GM19455 (cell line): ENCODE data around the gene EPS15.
"Not testable (repeated sequence)": the region's sequence is repeated elsewhere in the genome, so short reads cannot be mapped to it uniquely, and the experiment has no call there.

Source experiments
- ATAC-seq: cut with Tn5 transposase; IDR thresholded peaks from one replicate; pipeline ENCODE4 v1.9.1; 2021; ENCODE audit not compliant: unreplicated experiment

The EPS15 gene

DNA sequence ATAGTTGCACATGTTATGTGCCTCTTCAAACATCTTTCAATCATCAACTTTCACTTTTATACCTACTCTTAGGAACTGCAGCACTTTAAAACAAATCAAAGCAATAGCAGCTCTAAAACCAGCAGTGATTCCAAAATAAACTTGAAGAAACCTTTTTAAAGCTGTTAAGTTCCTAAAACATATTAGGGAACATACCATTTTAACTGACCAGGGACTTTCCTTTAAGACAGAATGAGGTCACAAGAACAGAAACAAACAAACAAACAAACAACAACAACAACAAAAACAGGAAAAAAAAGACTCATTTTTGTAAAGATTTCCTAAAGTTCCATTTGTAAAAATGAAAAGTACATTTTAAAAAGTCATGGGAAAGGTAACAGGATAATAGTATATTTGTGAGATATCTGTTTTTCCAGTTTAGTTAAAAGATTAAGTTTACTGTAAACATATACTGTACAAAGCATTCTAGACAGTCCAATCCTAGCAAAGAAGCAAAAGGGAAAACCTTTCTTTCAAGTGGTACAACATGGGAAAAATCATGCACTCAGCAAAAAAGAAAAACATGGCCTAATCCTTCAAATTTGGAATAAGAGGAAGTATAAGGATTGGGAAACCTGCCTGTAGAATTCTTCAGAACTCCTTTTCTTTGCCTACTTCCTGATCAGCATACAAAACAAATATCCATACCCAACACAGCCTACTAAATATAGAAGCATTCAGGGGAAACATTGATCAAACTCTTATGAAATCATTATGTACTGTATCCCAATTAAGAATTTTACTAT, 45.5 kb downstream of the EPS15 start:
- ATAC-seq = no peak

DNA sequence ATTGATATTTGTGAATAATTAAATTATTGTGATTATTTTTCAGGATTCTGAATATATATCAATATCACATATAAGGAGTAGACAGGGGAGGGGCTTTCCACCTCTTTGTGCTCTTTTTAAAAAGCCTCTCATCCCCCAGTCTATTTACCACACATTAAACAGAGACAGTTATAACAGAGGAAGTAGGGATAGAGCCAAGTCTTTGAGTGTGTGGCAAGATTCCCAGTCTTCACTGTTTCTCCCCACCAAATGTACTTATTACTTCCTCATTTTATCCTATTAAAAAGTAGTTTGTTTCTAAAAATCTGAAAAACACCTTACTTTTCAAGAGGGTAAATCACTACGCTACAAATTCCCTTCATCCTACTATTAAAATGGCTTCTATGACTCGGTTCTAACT, 46.7 kb downstream of the EPS15 start:
- no peak for ATAC-seq

DNA sequence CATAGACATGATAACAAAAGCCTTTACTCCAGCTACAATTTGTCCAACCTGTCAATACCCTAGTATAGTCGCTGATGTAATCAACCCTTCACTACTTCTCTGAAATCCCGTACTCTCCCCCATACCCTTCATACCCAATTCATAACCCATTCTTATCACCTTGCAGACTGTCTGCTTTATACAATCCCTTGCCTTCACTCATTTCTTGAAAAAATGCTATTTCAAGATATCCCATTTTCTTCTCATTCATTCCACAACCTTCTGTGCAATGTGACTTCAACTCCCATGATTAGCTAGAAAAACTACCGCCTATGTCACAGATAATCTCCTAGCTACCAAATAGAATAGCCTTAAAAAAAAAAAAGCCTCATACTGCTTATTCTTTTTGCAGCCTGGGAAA, 49.5 kb downstream of the EPS15 start:
- no peak for ATAC-seq

DNA sequence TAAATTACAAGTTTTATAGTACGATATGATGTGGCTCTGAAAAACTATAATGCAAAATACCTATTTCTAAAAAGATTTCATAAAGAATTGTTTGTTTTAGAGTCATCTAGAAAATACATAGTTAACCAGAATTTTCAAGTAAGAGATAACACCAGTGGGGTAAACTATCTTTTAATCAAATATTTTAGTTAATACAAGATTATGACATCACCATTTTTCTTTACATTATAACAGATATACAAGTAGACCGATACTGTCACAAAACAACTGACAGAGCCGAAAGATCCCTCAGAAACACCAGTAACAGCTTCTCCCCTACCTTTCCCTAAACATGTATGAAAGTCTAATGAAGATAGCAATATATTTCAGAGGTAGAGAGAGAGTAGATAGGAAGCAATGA, 54.2 kb downstream of the EPS15 start:
- ATAC-seq = no peak

DNA sequence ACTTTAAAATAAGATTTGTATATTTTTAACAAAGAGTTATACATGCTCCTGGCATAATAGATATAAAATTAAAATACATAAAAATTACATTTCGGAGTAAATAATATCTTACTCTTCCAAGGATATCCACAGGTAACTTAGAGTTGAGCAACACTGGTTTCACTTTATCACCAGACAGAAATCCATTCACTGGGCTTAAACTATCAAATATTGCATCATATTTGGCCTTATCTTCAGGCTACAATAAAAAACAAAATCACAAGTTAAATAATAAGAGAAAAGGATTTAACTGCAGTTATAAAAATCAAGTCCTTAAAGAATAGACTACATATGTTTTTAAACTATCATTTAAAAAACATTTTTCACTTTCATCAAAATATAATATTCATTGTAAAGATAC, 55.5 kb downstream of the EPS15 start:
- no peak for ATAC-seq

DNA sequence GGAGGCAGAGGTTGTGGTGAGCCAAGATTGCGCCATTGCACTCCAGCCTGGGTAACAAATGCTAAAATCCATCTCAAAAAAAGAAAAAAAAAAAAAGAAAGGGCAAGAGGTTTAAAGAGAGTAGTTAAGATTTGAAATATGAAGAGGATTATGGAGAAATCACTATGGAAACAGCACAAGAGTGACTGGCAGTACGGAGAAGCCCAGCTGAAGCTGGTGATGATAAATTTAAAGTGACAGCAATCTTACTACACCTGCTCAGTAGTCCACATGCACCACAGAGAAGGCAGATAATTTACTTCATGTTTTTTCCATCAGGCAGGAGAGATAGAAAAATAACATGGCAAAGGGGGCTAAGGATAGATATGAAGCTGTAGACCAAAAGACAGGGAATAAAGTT, 56.8 kb downstream of the EPS15 start:
- ATAC-seq = not testable (repeated sequence)

DNA sequence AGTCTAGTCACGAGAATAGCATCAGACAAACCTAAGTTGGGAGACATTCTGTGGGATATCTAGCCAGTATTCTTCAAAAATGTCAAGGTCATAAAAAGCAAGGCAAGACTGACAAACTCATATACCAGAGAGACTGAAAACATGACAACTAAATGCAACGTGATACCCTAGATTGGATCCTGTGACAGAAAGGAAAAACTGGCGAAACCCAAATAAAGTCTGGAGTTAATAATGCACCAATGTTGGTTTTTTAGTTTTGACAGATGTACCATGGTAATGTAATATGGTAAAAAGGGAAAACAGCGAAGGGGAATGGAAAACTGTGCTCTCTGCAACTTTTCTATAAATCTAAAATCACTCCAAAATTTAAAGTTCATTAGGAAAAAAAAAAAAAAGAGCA, 64.5 kb downstream of the EPS15 start:
- ATAC-seq = no peak

DNA sequence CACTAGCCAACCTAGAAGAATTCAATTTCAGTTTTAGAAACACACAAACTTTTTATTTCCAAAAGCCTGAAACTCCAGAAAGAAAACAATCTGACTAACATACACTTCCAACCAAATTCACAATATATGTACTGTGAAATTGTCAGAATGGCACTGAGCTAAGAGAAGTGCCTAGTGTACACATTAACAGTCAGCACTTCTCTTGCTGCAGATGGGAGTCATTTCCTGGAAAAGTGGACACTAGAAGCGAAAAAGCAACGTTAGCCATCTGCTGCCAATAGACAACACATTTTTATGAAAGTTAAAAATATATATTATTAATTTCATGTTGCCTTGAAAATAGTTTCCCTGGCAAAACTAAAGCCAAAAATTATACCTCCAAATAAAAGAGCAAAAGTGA, 66.1 kb downstream of the EPS15 start:
- no peak for ATAC-seq

DNA sequence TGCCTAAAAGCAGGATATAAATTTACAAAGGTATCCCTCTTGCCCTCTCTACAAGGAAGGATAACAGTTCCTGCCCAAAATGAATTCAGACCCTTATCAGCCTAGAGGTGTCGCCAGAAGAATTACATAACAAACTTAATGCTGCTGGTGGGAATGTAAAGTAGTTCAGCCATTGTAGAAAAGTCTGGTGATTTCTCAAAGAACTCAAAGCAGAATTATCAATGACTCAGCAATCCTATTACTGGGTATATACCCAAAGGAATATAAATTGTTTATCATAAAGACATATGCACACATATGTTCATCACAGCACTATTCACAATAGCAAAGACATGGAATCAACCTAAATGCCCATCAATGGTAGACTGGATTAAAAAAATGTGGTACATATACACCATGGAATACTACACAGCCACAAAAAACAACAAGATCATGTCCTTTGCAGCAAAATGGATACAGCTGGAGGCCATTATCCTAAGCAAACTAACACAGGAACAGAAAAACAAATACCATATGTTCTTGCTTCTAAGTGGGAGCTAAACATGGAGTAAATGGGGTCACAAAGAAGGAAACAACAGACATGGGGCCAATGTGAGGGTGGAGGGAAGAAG, 70.1 kb downstream of the EPS15 start:
- not testable (repeated sequence) for ATAC-seq

DNA sequence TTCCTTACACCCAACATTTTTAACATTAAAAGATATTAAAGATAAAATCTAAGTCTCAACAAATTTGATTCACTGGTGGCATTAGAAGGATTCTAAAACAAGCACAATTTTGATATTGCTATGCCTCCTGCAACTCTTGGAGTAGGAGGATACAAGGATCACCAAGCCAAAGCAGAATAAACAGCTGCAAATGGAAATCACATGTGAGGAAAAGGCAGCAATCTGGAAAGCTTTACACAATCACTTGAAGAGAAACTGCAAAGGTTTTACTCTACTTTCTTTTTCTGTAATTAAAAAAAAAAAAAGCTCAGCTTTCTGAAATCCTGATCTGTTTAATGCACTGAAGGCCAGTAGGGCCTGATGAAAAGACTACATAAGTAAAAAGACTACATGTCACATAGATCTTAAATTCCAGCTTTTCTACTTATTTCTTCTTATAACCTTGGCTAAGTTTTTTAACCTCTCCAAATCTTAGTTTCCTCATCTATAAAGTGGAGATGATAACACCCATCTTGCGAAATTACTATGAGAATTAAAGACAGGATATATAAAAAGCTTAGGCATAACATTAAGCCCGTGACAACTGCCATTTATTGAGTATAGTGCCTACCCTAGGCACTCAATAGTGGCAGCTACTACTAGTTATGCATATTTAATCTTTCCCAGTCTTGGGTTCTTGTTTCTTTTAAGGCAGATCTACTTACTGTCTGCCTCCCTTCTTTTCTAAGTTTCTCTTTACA, 73.5 kb downstream of the EPS15 start:
- ATAC-seq = no peak

DNA sequence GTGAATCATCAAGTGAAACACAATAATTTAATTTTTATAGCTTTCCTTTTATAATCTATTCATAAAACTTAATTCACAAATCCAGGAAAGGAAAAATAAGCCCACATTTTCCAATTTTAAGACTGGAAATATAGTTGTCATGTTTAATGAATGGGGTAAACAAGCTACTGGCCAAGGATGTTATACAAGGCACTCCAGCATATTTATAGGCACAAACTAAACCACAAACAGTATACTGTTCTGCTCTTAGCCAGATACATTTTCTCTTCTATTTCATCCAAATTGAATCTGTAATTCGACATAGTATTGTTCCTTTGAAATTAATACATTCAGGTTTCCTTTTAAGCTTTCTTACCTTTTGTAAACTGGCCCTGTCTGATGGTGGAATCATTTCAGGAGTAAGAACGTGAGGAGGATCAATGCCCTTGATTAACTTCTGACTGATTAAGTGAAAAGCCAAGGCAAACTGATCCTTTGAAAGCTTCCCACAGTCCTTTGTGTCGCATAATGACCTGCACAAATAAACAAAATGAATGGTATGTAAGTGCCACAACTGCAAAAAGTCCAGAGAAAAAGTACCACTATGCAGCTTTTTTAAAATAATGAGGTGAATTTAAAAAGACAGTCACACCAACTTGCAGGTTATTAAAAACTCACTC, 74.4 kb downstream of the EPS15 start:
- no peak for ATAC-seq

DNA sequence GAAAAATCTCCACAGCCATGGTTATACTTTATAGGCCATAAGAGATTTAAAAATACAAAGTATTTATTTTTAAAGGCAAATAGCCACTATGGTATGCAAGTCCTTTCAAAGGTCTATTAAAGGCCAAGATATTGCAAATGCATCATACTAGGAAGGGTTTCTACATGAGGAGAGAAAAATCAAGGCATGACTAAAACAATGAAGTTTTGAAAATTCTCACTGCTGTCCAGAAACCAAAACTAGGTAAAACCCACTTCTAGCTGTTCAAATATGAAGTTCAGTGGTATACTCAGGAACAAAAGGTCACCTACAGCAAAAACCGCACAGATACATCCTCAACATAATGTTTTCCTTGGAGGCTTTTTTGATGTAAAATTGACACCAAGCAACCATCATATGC, 75.0 kb downstream of the EPS15 start:
- no peak for ATAC-seq

DNA sequence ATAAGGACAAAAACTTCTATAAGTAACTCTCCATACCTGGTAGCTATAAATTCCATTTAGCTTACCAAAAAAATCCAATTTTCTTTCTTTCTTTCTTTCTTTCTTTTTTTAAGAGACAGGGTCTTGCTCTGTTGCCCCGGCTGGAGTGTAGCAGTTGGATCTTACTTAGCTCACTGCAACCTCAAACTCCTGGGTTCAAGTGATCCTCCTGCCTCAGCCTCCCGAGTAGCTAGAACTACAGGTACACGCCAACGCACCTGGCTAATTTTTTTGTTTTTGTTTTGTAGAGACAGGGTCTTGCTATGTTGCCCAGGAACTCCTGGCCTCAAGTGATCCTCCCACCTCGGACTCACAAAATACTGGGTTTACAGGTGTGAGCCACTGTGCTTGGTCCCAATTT, 75.5 kb downstream of the EPS15 start:
- no peak for ATAC-seq

DNA sequence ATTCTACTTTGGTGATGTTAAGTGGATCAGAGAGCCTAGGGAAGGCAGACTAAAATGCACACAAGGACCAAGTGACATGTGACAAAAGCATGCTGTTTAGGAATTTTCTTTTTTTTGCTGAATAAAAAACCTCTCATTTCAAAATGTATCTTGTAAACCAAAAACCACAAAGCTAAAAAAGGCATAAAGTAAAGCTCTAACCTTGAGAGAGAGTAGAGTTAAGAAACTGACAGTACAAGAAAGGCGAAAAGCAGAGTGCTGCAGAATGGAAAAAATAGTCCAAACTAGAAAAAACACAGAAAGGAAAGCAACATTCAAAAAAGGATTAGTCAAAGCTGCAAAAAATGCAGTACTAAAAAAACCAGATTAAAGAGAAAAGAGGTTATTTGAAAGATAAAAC, 76.5 kb downstream of the EPS15 start:
- no peak for ATAC-seq

DNA sequence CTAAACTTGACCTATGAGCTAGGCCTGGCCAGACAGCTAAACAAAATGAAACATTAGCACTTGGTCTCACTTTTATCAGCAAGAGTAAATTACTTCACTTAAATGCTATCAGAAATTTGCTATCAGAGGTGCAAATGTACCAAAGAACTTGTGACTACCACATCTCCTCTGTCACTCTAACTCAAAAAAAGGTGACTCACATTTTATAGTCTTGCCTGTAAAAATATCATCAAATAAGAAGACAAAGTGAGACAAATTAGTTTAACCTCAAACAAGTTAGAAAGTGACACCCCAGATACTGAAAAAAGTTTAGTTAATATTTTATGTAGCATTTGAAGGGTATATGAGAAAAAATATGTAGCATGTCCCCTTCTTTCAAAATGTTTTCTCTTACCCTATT, 76.9 kb downstream of the EPS15 start:
- ATAC-seq = no peak

DNA sequence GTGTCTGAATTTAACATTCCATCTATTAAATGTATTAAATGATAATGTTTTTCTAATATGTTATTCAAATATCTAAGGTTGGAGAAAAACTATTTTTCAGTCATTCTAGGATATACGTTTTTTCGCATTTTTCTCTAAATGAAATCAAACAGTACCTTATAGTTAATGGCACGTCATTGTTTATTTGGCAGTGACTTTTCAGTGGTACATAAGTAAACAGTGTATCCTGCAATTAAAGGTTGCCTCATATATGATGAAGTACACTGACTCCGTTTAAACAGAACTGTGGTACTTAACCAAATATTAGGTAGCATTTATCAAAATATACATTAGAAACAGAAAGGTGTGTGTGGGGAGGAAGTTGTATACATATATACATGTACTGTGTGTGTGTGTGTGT, 79.2 kb downstream of the EPS15 start:
- no peak for ATAC-seq

DNA sequence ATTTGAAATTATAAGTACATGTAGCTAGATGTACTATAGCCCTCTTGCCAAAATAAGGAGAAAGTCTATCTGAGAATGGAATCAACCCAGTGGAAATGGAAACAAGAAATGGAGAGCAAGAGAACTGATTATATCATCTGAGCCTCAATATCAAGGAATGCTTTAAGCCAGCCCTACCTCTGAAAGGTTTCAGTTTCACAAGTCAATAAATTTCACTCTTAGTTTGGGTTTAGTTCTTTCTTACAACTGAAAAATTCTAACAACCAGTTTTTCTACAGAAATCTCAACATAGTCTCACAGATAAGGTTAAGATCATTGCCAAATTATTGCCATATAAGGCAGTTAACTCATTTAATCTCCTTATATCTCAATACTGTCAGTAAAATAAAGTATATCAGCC, 80.0 kb downstream of the EPS15 start:
- no peak for ATAC-seq

DNA sequence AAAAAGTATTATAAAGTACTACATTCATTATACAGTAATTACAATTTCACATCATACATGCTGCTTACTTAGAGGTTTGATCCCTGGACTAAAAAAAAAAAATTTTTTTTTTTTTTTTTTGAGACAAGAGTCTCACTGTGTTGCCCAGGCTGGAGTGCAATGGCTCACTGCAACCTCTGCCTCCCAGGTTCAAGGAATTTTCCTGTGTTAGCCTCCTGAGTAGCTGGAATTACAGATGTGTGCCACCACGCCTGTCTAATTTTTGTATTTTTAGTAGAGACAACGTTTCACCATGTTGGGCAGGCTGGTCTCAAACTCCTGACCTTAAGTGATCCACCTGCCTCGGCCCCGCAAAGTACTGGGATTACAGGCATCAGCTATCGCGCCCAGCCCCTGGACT, 81.7 kb downstream of the EPS15 start:
- not testable (repeated sequence) for ATAC-seq

DNA sequence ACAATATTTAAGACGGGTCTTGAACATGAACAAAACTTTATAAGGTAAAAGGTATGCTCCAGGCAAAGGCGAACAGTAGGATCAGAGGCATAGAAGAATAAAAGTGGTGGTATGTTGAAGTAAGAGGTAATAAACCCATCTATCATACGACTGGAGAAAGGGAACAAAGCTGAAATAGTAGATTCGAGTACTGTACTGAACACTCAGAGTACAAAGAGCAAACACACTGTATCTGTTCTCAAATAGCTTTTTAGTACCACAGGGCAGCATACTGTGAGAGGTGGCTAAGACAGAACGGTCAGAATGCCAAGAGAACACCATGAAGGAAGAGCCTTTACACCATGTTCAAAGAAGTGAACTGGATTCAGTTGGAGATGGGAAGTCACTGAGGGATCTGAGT, 83.2 kb downstream of the EPS15 start:
- ATAC-seq = no peak

DNA sequence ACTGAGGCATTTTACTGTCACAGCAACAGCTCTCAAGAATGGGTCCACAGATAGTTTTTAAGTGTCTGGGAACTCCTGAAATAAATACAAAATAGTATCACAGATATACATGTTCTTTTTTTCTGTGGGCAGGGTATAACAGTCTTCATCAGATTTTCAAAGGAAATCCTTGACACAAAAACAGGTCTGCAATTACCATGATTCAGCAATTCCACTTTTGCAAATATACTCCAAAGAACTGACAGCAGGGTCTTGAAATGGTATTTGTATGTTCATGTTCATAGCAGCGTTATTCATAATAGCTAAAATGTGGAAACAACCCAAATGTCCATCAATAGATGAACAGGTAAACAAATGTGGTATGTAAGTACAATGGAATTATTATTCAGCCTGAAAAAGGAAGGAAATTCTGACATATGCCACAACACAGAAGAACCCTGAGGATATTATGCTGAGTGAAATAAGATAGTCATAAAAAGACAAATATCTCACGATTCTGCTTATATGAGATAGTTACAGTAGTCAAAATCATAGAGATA, 85.0 kb downstream of the EPS15 start:
- ATAC-seq = no peak

DNA sequence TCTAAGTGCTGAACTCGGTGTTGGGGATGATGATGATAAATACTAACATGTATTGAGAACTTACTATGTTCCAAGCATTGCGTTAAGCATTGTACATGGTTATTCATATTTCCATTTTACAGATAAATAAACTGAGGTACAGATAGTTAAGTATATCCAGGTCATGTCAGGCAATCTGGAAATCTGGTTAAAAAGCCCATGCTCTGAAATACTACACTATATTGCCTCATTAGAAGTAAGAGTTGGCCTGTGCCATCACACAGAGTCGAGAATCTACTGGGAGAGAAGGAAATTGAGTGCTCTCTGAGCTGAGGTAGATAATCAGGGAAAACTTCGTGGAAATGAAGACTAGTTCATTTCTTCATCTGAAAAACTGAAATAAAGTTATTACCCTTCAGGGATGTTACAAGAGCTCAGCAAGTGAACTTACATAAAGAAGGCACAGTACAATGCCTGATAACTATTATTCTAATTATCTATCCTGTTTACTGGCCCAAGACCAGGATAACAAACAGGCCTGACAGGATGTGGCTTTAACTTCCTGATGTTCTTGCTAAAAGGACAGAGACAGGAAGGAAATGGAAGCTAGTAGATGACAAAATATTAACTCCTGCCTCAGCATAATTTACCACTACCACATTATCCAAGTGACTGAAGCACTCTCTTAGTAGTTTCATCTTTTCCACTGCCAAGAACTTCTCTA, 85.6 kb downstream of the EPS15 start:
- no peak for ATAC-seq
